Measurements from ENCODE around the gene UTS2B. TPM values are rescaled to one million over a fixed set of nuclear protein-coding genes. Genes with fewer than 3 reads are reported as not detected.

UTS2B gene
- total and polyA plus RNA-seq, 10 of the 15 experiments (the other 5 are each of a cell fraction or from before 2014, with no cell fraction given) = 0.15 to 0.72 (median 0.44) TPM

- TF ChIP-seq PRDM15 (CRISPR knock-in tag; IDR thresholded peaks at IDR 0.05) (no peak), RELB (IDR thresholded peaks at IDR 0.05; ENCODE audit: low read depth) (no peak), BACH1 (IDR thresholded peaks at IDR 0.05; ENCODE audit: borderline replicate concordance) (no peak), YY1 (IDR thresholded peaks at IDR 0.05; ENCODE audit: low read depth, low read length) (no peak), SMARCA5 (IDR thresholded peaks at IDR 0.05) (no peak), TCF3 (IDR thresholded peaks at IDR 0.05; ENCODE audit: borderline replicate concordance, insufficient read depth, low read depth, low read length) (no peak), GATAD2B (conservative IDR thresholded peaks at IDR 0.05; ENCODE audit: low read depth) (no peak), WRNIP1 (IDR thresholded peaks at IDR 0.05; ENCODE audit: borderline replicate concordance, low read depth, low read length) (no peak), MLLT1 (IDR thresholded peaks at IDR 0.05) (0 out of 2 replicates have a peak, but pooled peaks have one; percentile 24), MEF2B (IDR thresholded peaks at IDR 0.05; ENCODE audit: partially characterized antibody, poor library complexity, severe bottlenecking) (peak; percentile 24), SIX5 (IDR thresholded peaks at IDR 0.05; ENCODE audit: low read depth, low read length, severe bottlenecking) (no peak), RELA (IDR thresholded peaks at IDR 0.05; ENCODE audit: borderline replicate concordance, partially characterized antibody) (no peak), RFX5 (IDR thresholded peaks at IDR 0.05; ENCODE audit: low read depth, low read length) (no peak), MYC (IDR thresholded peaks at IDR 0.05; ENCODE audit: insufficient read depth, insufficient read length, insufficient replicate concordance, low read length, severe bottlenecking) (no peak), RAD21 (IDR thresholded peaks at IDR 0.05; ENCODE audit: insufficient read depth, low read depth, low read length) (no peak), PBX3 (IDR thresholded peaks at IDR 0.05; ENCODE audit: insufficient replicate concordance, low read depth, low read length) (no peak), TARDBP (IDR thresholded peaks at IDR 0.05; ENCODE audit: borderline replicate concordance) (no peak), STAT3 (IDR thresholded peaks at IDR 0.05; ENCODE audit: low read depth, low read length) (no peak), TAF1 (IDR thresholded peaks at IDR 0.05; ENCODE audit: borderline replicate concordance, low read depth, low read length) (no peak), BMI1 (IDR thresholded peaks at IDR 0.05; ENCODE audit: borderline replicate concordance) (peak; percentile 54)
Measured at GRCh38 chr3:191253089-191253799, 77.1 kb downstream of the UTS2B start (continued).
